GM12878 (cell line): Measurements from ENCODE around the gene CACNA1H. TPM values are rescaled to one million over a fixed set of nuclear protein-coding genes. Genes with fewer than 3 reads are reported as not detected.

Experiments
- ATAC-seq: fragments of 200-7000 bp; cut with Tn5 transposase; 3 replicates; pipeline ENCODE4 v1.9.1; 2020; ENCODE audit warnings: mild to moderate bottlenecking, moderate library complexity
- BruUV-seq: library from RNA; stranded (reverse); fragments of 400-500 nt; replicated peaks from 2 replicates; lab custom pipeline; 2021; lab: Mats Ljungman, UMichigan
- CTCF ChIA-PET: fragments of 300-600 bp; sonication (Branson Sonifier 250); formaldehyde crosslinking; extraction: SDS; loops from one replicate; lab custom pipeline; 2021; ENCODE audit warnings: inconsistent platforms; lab: Yijun Ruan, JAX
- POLR2A ChIA-PET: fragments of 350-600 bp; formaldehyde crosslinking; extraction: SDS; loops from one replicate; lab custom pipeline; 2021; ENCODE audit warnings: inconsistent platforms; lab: Charles Lee
- RAD21 ChIA-PET: fragments of 300-600 bp; sonication (Branson Sonifier 250); formaldehyde crosslinking; loops from one replicate; lab custom pipeline; 2023; ENCODE audit warnings: antibody characterized with exemption; ENCODE audit not compliant: unreplicated experiment; lab: Charles Lee
- SMC1A ChIA-PET: fragments of 300-600 bp; sonication (Branson Sonifier 250); formaldehyde crosslinking; loops from one replicate; lab custom pipeline; 2023; ENCODE audit not compliant: unreplicated experiment, uncharacterized antibody; lab: Charles Lee
- DNase-seq: peaks from one replicate; pipeline ENCODE4 v3.0.0-alpha.2; 2011; ENCODE audit warnings: low read depth, low spot score
- FAIRE-seq: peaks from 3 replicates; lab custom pipeline; 2011; peaks lifted over from hg19 to GRCh38; lab: Jason Lieb, UNC
- H2AFZ ChIP-seq: 2 replicates; pipeline ENCODE4 v1.6.0; 2011; ENCODE audit warnings: low read depth, low read length, control low read depth; ENCODE audit not compliant: control insufficient read depth
- H3K27ac ChIP-seq: 2 replicates; pipeline ENCODE4 v1.5.1; 2011; ENCODE audit warnings: control low read depth; ENCODE audit not compliant: control insufficient read depth, insufficient read depth
- H3K27me3 ChIP-seq, 2 experiments: replicated peaks in 1 of 2; 2 replicates each; pipeline versions ENCODE4 v1.6.0 to v1.6.1; 2011; ENCODE audit warnings: low read length in 1 of 2; ENCODE audit not compliant: control insufficient read depth in 2 of 2, insufficient read depth in 2 of 2
- H3K36me3 ChIP-seq, 2 experiments: 2 replicates each; pipeline ENCODE4 v1.5.1; 2011; ENCODE audit warnings: low read length in 1 of 2; ENCODE audit not compliant: control insufficient read depth in 2 of 2, insufficient read depth in 2 of 2
- H3K4me1 ChIP-seq: 2 replicates; pipeline ENCODE4 v1.6.1; 2011; ENCODE audit warnings: mild to moderate bottlenecking, low read length, moderate library complexity, mixed read lengths; ENCODE audit not compliant: control insufficient read depth, insufficient read depth
- H3K4me2 ChIP-seq: 2 replicates; pipeline ENCODE4 v1.6.0; 2011; ENCODE audit warnings: control low read depth; ENCODE audit not compliant: control insufficient read depth, insufficient read depth
- H3K4me3 ChIP-seq: fragments of 200-600 bp; sonication (generic); 2 replicates; pipeline ENCODE4 v1.5.1; 2016
- H3K79me2 ChIP-seq: 2 replicates; pipeline ENCODE4 v1.6.0; 2011; ENCODE audit warnings: low read length; ENCODE audit not compliant: control insufficient read depth, insufficient read depth
- H3K9ac ChIP-seq: 2 replicates; pipeline ENCODE4 v1.8.0; 2011; ENCODE audit warnings: low read length, control low read depth, mixed read lengths; ENCODE audit not compliant: control insufficient read depth, insufficient read depth
- H3K9me3 ChIP-seq: replicated peaks from 3 replicates; pipeline ENCODE4 v1.5.1; 2011; ENCODE audit warnings: mild to moderate bottlenecking, low read length; ENCODE audit not compliant: control insufficient read depth, insufficient read depth
- H4K20me1 ChIP-seq: 2 replicates; pipeline ENCODE4 v1.6.0; 2011; ENCODE audit not compliant: control insufficient read depth, insufficient read depth
- CHD1 ChIP-seq: IDR thresholded peaks from 2 replicates; pipeline ENCODE4 v1.6.1; 2012; ENCODE audit warnings: low read depth, low read length, improper control_type of control experiment
- DPF2 ChIP-seq: fragments of 450-650 bp; IDR thresholded peaks from 2 replicates; pipeline ENCODE4 v1.6.1; 2017; ENCODE audit warnings: mild to moderate bottlenecking
- EZH2 ChIP-seq: IDR thresholded peaks from 2 replicates; pipeline ENCODE4 v1.6.1; 2012; ENCODE audit warnings: low read depth, mild to moderate bottlenecking, control low read depth, inconsistent platforms, low read length, borderline replicate concordance; ENCODE audit not compliant: control insufficient read depth
- JUNB ChIP-seq: IDR thresholded peaks from 2 replicates; pipeline ENCODE4 v1.6.1; 2016; ENCODE audit warnings: antibody characterized with exemption, mild to moderate bottlenecking
- JUND ChIP-seq: IDR thresholded peaks from 2 replicates; pipeline ENCODE4 v1.6.1; 2012; ENCODE audit warnings: low read depth, mild to moderate bottlenecking, low read length, improper control_type of control experiment, moderate library complexity
- NFXL1 ChIP-seq: fragments of 450-650 bp; IDR thresholded peaks from 2 replicates; pipeline ENCODE4 v1.6.1; 2017; ENCODE audit warnings: antibody characterized with exemption, mild to moderate bottlenecking, borderline replicate concordance
- POU2F2 ChIP-seq: IDR thresholded peaks from 3 replicates; pipeline ENCODE4 v1.6.1; 2011; ENCODE audit warnings: low read depth, mild to moderate bottlenecking, low read length, borderline replicate concordance
- TBL1XR1 ChIP-seq: IDR thresholded peaks from 2 replicates; pipeline ENCODE4 v1.6.1; 2012; ENCODE audit warnings: low read depth, low read length, improper control_type of control experiment
- ZNF687 ChIP-seq: fragments of 450-650 bp; IDR thresholded peaks from 2 replicates; pipeline ENCODE4 v1.6.1; 2017; ENCODE audit warnings: mild to moderate bottlenecking, moderate library complexity
- WGBS: methylation state at CpG from one replicate; pipeline ENCODE4 v1.1.6; 2016; ENCODE audit warnings: low lambda C conversion rate; ENCODE audit not compliant: insufficient replicate concordance, insufficient coverage; ENCODE audit errors: missing lambda C conversion rate; 5-methylcytosine and 5-hydroxymethylcytosine counted together
- in situ Hi-C: fragments of 300-500 bp; cut with MboI; formaldehyde crosslinking; loops from 9 replicates; pipeline ENCODE4 v1.14.3; 2018; ENCODE audit warnings: mixed read lengths
- intact Hi-C: fragments of 100-400 bp; cut with micrococcal nuclease; formaldehyde crosslinking; loops from one replicate; pipeline ENCODE4 v1.14.2; 2022; ENCODE audit not compliant: unreplicated experiment
- polyA plus RNA-seq, 11 experiments: library from polyadenylated mRNA; depleted of rRNA in 4 of 11; unstranded in 6 of 11; stranded (reverse) in 5 of 11; fragments of >200 nt; fragmentation: Nextera tagmentation in 4 of 11; fragmentation: Illumina TruSeq in 1 of 11; extraction: Ambion mirVana in 4 of 11; extraction: Trizol in 1 of 11; gene quantifications; 1 replicate in 1 of 11; 2 replicates in 10 of 11; pipeline versions ENCODE4 v1.2.1 to v1.2.3, GENCODE V29; 2011 to 2016; ENCODE audit warnings: inconsistent platforms in 2 of 11, missing spikeins in 2 of 11, low read depth in 1 of 11
- total RNA-seq, 4 experiments: library from RNA; depleted of rRNA in 3 of 4; stranded (reverse); fragments of >200 nt in 3 of 4; fragmentation: Illumina TruSeq in 1 of 4; extraction: Trizol in 1 of 4; gene quantifications; 2 replicates each; pipeline versions ENCODE4 v1.2.1 to v1.2.3, GENCODE V29; 2013 to 2021
- TF ChIP-seq, protein P1 (sequence below): fragments of 450-650 bp; conservative IDR thresholded peaks from 2 replicates; pipeline ENCODE4 v1.6.1; 2017; ENCODE audit warnings: mild to moderate bottlenecking, moderate library complexity
- TF ChIP-seq, protein P2 (sequence below): IDR thresholded peaks from 2 replicates; pipeline ENCODE4 v1.6.1; 2012; ENCODE audit warnings: mild to moderate bottlenecking, low read depth, low read length
- TF ChIP-seq, protein P3 (sequence below): fragments of 150-350 bp; IDR thresholded peaks from 2 replicates; pipeline ENCODE4 v1.6.1; 2014; ENCODE audit warnings: mild to moderate bottlenecking, low read depth, low read length

CACNA1H gene
- total and polyA plus RNA-seq, 10 of the 15 experiments (the other 5 are each of a cell fraction or from before 2014, with no cell fraction given): 0.03 to 0.54 TPM; not detected in 8

- in situ Hi-C loops (no loop called here), intact Hi-C loops (no loop called here)
- ATAC-seq: no peak
- Histone ChIP-seq H3K4me2 (no peak overlapping the region), H3K9me3 (no peaks in the 10 kb centered on the region), H3K27ac (no peak overlapping the region), H3K79me2 (no peaks in the 10 kb centered on the region), H2AFZ (no peak overlapping the region), H3K4me3 (no peak overlapping the region), H4K20me1 (no peaks in the 10 kb centered on the region), H3K36me3 (no peaks in the 10 kb centered on the region), H3K27me3 (no peaks in the 10 kb centered on the region), H3K4me1 (no peaks in the 10 kb centered on the region), H3K9ac (no peak overlapping the region)
- FAIRE-seq: no peak
- ChIA-PET RAD21 (no interaction called here), POLR2A (no interaction called here), SMC1A (no interaction called here), CTCF (no interaction called here)
- WGBS: 16% methylated on average over 10 of the region's 13 CpGs
- DNase-seq: no peak
- no TSS peak for BruUV-seq
- TF ChIP-seq, protein P1, sequence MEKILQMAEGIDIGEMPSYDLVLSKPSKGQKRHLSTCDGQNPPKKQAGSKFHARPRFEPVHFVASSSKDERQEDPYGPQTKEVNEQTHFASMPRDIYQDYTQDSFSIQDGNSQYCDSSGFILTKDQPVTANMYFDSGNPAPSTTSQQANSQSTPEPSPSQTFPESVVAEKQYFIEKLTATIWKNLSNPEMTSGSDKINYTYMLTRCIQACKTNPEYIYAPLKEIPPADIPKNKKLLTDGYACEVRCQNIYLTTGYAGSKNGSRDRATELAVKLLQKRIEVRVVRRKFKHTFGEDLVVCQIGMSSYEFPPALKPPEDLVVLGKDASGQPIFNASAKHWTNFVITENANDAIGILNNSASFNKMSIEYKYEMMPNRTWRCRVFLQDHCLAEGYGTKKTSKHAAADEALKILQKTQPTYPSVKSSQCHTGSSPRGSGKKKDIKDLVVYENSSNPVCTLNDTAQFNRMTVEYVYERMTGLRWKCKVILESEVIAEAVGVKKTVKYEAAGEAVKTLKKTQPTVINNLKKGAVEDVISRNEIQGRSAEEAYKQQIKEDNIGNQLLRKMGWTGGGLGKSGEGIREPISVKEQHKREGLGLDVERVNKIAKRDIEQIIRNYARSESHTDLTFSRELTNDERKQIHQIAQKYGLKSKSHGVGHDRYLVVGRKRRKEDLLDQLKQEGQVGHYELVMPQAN: no peak
- TF ChIP-seq CHD1: no peak
- no peak for TF ChIP-seq JUNB
- TF ChIP-seq, protein P2, sequence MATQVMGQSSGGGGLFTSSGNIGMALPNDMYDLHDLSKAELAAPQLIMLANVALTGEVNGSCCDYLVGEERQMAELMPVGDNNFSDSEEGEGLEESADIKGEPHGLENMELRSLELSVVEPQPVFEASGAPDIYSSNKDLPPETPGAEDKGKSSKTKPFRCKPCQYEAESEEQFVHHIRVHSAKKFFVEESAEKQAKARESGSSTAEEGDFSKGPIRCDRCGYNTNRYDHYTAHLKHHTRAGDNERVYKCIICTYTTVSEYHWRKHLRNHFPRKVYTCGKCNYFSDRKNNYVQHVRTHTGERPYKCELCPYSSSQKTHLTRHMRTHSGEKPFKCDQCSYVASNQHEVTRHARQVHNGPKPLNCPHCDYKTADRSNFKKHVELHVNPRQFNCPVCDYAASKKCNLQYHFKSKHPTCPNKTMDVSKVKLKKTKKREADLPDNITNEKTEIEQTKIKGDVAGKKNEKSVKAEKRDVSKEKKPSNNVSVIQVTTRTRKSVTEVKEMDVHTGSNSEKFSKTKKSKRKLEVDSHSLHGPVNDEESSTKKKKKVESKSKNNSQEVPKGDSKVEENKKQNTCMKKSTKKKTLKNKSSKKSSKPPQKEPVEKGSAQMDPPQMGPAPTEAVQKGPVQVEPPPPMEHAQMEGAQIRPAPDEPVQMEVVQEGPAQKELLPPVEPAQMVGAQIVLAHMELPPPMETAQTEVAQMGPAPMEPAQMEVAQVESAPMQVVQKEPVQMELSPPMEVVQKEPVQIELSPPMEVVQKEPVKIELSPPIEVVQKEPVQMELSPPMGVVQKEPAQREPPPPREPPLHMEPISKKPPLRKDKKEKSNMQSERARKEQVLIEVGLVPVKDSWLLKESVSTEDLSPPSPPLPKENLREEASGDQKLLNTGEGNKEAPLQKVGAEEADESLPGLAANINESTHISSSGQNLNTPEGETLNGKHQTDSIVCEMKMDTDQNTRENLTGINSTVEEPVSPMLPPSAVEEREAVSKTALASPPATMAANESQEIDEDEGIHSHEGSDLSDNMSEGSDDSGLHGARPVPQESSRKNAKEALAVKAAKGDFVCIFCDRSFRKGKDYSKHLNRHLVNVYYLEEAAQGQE: no peak
- TF ChIP-seq JUND: no peak
- no peak for TF ChIP-seq POU2F2
- no peak for TF ChIP-seq ZNF687
- TF ChIP-seq, protein P3, sequence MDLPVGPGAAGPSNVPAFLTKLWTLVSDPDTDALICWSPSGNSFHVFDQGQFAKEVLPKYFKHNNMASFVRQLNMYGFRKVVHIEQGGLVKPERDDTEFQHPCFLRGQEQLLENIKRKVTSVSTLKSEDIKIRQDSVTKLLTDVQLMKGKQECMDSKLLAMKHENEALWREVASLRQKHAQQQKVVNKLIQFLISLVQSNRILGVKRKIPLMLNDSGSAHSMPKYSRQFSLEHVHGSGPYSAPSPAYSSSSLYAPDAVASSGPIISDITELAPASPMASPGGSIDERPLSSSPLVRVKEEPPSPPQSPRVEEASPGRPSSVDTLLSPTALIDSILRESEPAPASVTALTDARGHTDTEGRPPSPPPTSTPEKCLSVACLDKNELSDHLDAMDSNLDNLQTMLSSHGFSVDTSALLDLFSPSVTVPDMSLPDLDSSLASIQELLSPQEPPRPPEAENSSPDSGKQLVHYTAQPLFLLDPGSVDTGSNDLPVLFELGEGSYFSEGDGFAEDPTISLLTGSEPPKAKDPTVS: no peak
- TF ChIP-seq DPF2: no peak
- TF ChIP-seq NFXL1: no peak
- no peak for TF ChIP-seq EZH2
- no peak for TF ChIP-seq TBL1XR1
These were observed 17.1 kb downstream of the CACNA1H start for GRCh38 chr16:1170076-1170418.
